GM21367 (cell line): ENCODE measurements around the gene AGAP1.

Experiments used
- ATAC-seq: cut with Tn5 transposase; IDR thresholded peaks from one replicate; pipeline ENCODE4 v1.9.1; 2021; ENCODE audit not compliant: unreplicated experiment

Gene AGAP1

GRCh38 chr2:235677937-235678336, 184.1 kb downstream of the AGAP1 start:
- ATAC-seq, result no peak

- ATAC-seq, result no peak
Measured at GRCh38 chr2:235678712-235679111, 184.9 kb downstream of the AGAP1 start.

- no peak for ATAC-seq
Measured at GRCh38 chr2:235679471-235679870, 185.6 kb downstream of the AGAP1 start.

- no peak for ATAC-seq
Measured at GRCh38 chr2:235685024-235685721, 191.3 kb downstream of the AGAP1 start.

DNA sequence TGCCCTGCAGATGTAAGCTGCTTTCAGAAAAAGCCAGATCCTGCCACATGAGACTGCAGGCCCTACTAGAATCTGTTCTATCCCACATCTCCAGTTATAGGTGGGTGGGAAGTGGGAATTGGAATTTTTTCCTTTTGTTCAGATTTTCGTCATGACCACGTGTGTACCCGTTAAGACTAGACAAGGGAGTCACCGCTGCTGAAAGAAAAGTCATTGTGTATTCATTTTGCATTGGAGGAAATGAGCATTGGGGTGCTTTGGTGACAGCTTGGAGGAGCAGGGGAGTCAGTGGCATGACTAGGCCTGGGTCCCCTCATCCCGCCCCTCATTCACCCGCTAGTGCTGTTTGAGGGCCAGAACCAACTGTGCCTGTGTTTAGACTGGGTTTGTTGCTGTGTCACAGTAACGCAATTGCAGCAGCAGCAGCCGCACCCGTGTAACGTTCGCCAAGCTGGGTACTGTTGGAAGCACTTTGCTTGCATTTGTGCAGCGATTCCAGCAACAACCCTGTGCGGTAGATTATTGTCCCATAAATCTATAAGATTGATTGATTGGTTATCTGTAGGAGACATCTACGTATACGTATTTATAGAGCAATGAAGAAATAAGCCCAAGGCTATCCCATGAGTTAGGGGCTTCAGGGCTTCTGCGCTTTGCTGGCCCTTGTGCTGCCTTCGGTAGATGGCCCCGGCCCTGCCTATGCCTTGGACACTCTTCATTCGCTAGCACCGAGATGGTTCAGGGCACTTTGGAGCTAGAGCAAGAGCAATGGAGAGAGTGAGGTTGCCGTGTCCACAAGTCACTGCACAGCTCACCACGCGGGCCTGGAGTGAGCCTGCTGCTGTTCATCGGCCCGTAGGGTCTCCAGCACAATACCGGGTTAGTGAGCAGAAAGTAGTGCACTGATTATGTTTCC, 194.9 kb downstream of the AGAP1 start:
- ATAC-seq, result no peak

- no peak for ATAC-seq
Measured at GRCh38 chr2:235689427-235689853, 195.6 kb downstream of the AGAP1 start.

DNA sequence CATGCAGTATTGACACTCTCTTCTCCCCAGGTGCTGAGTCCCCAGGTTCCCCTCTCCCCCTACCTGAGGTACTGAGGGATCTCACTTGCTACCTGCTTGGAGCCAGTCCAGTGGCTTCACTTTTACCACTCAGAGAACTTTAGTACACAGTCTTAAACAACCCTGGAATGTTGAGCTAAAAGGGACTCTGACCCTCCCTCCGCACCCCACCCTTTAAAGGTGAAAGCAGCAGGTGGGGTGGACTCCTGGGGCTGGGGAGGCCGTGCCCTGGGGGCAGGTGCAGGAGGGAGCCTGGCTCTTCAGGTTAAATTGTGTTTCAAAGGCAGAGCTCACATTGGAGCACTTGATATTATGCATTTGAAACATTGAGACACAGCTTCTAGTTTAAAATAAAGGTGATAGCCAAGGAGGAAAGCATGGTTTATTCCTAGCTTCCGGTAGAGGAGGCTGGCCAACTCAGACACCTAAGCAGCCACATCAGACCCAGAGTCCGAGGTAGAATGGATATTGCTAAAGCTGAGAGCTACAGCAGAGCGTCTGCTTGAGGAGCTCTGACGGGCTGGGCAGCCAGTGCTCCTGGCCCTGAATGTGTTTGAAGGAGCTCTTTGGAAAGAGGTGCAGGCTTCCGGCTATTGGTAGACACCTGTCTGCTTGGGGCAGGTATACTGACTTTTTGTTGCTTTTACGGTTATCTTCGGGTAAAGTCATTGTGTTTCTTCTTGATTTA, 196.4 kb downstream of the AGAP1 start:
- no peak for ATAC-seq

GRCh38 chr2:235690809-235691450, 197.1 kb downstream of the AGAP1 start:
- ATAC-seq, result no peak

DNA sequence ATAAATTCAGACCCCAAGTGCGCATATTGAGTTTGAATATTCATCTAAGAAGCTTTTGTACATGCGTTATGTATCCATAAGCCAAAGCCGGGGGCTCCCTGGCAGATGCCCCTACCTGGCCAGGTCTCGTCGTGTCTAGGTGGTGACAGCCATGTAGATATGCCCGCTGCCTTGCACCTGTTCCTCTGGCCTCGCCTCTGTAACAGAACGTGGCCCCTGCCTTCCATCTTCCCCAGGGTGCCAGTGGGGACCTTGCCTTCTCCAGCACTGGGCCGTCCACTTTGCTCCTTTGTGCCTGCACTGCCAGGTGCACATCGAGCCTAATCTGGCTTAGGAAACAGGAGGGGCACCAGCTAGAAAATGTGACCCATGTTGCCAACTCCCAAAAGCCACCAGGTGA, 198.2 kb downstream of the AGAP1 start:
- no peak for ATAC-seq

DNA sequence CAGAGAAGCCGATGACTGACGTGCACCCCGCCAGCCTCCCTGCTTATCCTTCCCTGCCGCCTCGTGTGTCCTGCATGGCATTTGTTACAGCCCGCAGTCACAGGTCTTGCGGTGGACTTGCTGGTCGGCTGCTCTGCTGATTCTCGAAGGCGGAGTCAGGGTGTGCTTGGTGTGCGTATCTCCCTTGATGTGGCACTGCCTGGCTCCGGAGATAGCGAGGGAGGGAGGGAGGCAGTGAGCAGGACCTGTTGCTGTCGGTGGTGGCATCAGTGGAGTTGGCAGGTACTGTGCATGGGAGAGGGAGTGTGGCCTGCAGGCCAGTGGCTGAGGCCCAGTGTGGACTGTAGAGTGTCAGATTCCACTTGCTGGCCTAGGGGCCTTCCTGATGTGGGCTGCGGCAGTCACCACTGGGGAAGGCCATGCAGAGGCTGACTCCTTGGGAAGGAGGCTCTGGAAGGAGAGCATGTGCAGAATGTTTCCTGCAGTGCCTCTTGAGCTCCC, 198.9 kb downstream of the AGAP1 start:
- no peak for ATAC-seq

DNA sequence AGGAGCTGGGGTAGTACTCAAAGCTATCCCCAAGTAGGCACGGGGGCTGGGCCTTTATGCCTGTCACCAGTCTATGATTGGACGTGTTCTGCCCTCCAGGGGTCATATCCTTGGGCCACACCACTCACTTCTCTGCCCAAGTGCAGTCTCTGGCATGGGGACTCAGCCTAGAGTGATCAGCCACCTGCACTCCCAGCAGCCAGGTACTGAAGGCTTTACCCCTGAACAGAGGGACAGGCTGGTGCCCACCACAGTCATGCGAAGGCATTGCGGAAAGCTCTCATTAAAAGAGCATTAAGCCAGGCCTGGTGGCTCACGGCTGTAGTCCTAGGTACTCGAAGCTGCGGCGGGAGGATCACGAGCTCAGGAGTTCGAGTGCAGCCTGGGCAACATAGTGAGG, 199.4 kb downstream of the AGAP1 start:
- ATAC-seq, result no peak

- ATAC-seq, result no peak
Measured at GRCh38 chr2:235694721-235695601, 201.1 kb downstream of the AGAP1 start.

- no peak for ATAC-seq
Measured at GRCh38 chr2:235695602-235695895, 201.7 kb downstream of the AGAP1 start.

DNA sequence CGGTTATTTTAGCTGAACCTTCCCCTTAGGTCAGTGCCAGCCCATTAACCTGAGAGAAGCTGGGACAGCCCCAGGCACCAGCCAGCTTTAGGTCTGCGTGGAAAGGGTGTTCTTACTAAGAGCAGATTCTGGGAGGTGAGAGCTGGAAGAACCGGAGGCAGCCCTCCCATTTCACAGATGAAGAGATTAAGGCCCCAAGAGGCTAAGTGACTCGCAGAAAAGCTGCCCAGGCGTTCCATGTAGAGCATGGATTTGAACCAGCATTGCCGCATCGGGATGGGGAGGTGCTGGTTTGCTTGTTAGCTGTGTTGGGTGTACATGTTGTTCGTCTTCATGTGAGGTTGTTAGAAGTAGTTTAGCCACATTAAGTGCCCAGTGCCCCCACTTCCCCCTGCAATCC, 203.2 kb downstream of the AGAP1 start:
- ATAC-seq, result no peak

DNA sequence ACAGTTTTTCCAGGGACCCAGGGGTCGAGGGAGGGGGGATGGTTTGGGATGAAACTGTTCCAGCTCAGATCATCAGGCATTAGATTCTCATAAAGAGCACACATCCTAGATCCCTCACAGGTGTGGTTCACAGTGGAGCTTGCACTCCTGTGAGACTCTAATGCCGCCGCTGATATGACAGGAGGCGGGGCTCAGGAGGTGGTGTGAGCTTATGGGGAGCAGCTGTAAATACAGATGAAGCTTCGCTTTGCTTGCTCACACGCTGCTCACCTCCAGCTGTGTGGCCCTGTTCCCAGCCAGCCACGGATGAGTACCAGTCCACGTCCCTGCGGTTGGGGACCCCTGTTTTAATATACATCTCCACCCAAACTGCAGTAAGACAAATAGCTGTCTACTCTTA, 204.2 kb downstream of the AGAP1 start:
- ATAC-seq, result no peak

DNA sequence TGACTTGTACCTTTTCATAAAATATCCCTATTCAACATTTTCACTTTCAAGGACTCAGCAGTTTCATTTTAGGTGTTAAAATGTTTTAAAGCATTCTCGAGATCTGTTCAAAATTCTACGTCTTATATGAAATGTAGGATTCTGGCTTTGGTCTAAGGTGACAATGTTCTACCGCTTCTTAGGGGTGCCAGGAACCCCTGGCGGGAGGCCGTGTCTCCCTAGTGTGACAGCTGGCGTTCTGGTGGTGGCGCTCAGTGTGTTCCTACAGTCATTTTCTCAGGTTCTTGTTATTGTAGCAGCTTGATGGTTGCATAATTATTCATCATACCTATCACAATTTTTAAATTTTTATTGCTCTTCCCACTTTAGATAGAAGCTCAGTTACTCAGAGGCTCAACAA, 204.6 kb downstream of the AGAP1 start:
- ATAC-seq, result no peak

GRCh38 chr2:235699576-235699975, 205.7 kb downstream of the AGAP1 start:
- ATAC-seq, result no peak

DNA sequence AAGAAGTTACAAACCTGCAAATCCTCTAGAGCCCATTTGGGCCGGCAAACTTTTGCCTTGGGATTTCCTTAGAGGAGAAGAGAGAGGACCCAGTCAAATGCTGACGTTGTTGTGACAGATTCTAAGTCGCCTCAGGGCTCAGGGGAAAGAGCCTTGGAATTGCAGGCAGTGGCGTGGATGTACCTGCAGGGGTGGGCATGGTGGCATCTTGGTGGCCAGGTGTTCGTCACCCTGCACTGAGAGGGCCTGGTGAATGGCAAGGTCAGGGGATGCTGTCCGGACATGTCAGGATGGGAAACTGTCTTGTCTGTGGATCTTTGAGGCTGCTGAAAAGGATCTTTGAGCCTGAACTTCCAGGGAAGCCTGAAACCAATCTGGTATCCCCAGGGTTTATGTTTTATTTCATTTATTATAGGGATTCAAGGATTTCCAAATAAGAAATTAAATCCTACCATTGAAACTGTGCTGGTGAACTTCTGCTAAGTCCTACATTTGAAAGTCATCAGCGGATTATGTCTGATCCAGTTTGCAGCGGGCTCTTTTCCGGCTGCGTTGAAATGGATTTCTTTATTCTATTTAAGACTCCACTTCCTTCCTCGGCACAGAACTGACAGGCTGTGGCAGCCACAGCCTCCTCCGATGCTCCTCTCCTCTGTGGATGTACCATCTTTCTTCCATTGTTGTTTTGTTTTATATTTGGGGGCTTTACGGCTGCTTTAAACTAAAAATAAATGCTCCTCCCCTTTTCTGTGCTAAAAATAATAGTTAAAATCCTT, 207.6 kb downstream of the AGAP1 start:
- no peak for ATAC-seq

- ATAC-seq, result no peak
Measured at GRCh38 chr2:235702186-235702585, 208.3 kb downstream of the AGAP1 start.
